Measurements from ENCODE around the gene UST.

Gene UST

GRCh38 chr6:149041953-149042352 lies 295.1 kb downstream of the UST start:
- no peak for DNase-seq (ENCODE audit: low read depth)

- no peak for DNase-seq (ENCODE audit: low read depth)
Observed at GRCh38 chr6:149043476-149044130, 296.8 kb downstream of the UST start.

GRCh38 chr6:149044528-149044927 lies 297.7 kb downstream of the UST start:
- DNase-seq (ENCODE audit: low read depth), result peak; percentile 36

GRCh38 chr6:149045404-149045803 lies 298.6 kb downstream of the UST start:
- DNase-seq (ENCODE audit: low read depth), result no peak

- DNase-seq (ENCODE audit: low read depth), result no peak
Observed at GRCh38 chr6:149046164-149046821, 299.5 kb downstream of the UST start.

GRCh38 chr6:149046822-149047246 lies 300.0 kb downstream of the UST start:
- no peak for DNase-seq (ENCODE audit: low read depth)

- DNase-seq (ENCODE audit: low read depth), result no peak
Observed at GRCh38 chr6:149049230-149049629, 302.4 kb downstream of the UST start.

GRCh38 chr6:149050160-149050559 lies 303.3 kb downstream of the UST start:
- no peak for DNase-seq (ENCODE audit: low read depth)

- DNase-seq (ENCODE audit: low read depth), result no peak
Observed at GRCh38 chr6:149052350-149053106, 305.7 kb downstream of the UST start.

- no peak for DNase-seq (ENCODE audit: low read depth)
Observed at GRCh38 chr6:149053848-149054558, 307.2 kb downstream of the UST start.

- DNase-seq (ENCODE audit: low read depth), result no peak
Observed at GRCh38 chr6:149054559-149055194, 307.8 kb downstream of the UST start.

GRCh38 chr6:149055195-149055899 lies 308.5 kb downstream of the UST start:
- no peak for DNase-seq (ENCODE audit: low read depth)

- no peak for DNase-seq (ENCODE audit: low read depth)
Observed at GRCh38 chr6:149056777-149057463, 310.1 kb downstream of the UST start.

GRCh38 chr6:149057464-149057840 lies 310.6 kb downstream of the UST start:
- no peak for DNase-seq (ENCODE audit: low read depth)

- DNase-seq (ENCODE audit: low read depth), result no peak
Observed at GRCh38 chr6:149059557-149059956, 312.7 kb downstream of the UST start.

GRCh38 chr6:149060300-149060984 lies 313.6 kb downstream of the UST start:
- DNase-seq (ENCODE audit: low read depth), result no peak

- no peak for DNase-seq (ENCODE audit: low read depth)
Observed at GRCh38 chr6:149060985-149061760, 314.3 kb downstream of the UST start.

- no peak for DNase-seq (ENCODE audit: low read depth)
Observed at GRCh38 chr6:149061930-149062329, 315.1 kb downstream of the UST start.

- no peak for DNase-seq (ENCODE audit: low read depth)
Observed at GRCh38 chr6:149062653-149063348, 316.0 kb downstream of the UST start.

Measured in GM04503 (cell line).